ENCODE measurements around the gene FAXDC2.
"Not testable (repeated sequence)": the region's sequence is repeated elsewhere in the genome, so short reads cannot be mapped to it uniquely, and the experiment has no call there.

FAXDC2 gene

GRCh38 chr5:154830219-154830595, 20.2 kb downstream of the FAXDC2 start:
- no peak for DNase-seq (ENCODE audit: insufficient read length, low spot score)
- no peak for TF ChIP-seq CTCF (IDR thresholded peaks at IDR 0.05; ENCODE audit: insufficient read depth, missing control alignments)
- FAIRE-seq, result no peak

- TF ChIP-seq CTCF (IDR thresholded peaks at IDR 0.05; ENCODE audit: insufficient read depth, missing control alignments), result no peak
- FAIRE-seq, result no peak
- DNase-seq (ENCODE audit: insufficient read length, low spot score), result no peak
Measured at GRCh38 chr5:154829589-154830218, 20.7 kb downstream of the FAXDC2 start.

- DNase-seq (ENCODE audit: insufficient read length, low spot score) (no peak), FAIRE-seq (no peak)
- TF ChIP-seq CTCF (IDR thresholded peaks at IDR 0.05; ENCODE audit: insufficient read depth, missing control alignments), result no peak
Measured at GRCh38 chr5:154829181-154829588, 21.2 kb downstream of the FAXDC2 start.

GRCh38 chr5:154824070-154824469, 26.3 kb downstream of the FAXDC2 start:
- TF ChIP-seq CTCF (IDR thresholded peaks at IDR 0.05; ENCODE audit: insufficient read depth, missing control alignments), result no peak
- FAIRE-seq, result no peak

GRCh38 chr5:154823605-154824004, 26.8 kb downstream of the FAXDC2 start:
- no peak for DNase-seq (ENCODE audit: insufficient read length, low spot score)
- no peak for FAIRE-seq
- TF ChIP-seq CTCF (IDR thresholded peaks at IDR 0.05; ENCODE audit: insufficient read depth, missing control alignments), result no peak

More at GRCh38 chr5:154824070-154824469, 26.3 kb downstream of the FAXDC2 start:
- no peak for DNase-seq (ENCODE audit: insufficient read length, low spot score)

- not testable (repeated sequence) for DNase-seq (ENCODE audit: insufficient read length, low spot score); FAIRE-seq
Measured at GRCh38 chr5:154822896-154823295, 27.5 kb downstream of the FAXDC2 start.

GRCh38 chr5:154820383-154820782, 30.0 kb downstream of the FAXDC2 start:
- DNase-seq (ENCODE audit: insufficient read length, low spot score) (no peak), FAIRE-seq (no peak)
- TF ChIP-seq CTCF (IDR thresholded peaks at IDR 0.05; ENCODE audit: insufficient read depth, missing control alignments), result no peak

- no peak for TF ChIP-seq CTCF (IDR thresholded peaks at IDR 0.05; ENCODE audit: insufficient read depth, missing control alignments)
- no peak for FAIRE-seq
Measured at GRCh38 chr5:154819546-154819945, 30.9 kb downstream of the FAXDC2 start.

More at GRCh38 chr5:154819546-154819945, 30.9 kb downstream of the FAXDC2 start:
- no peak for DNase-seq (ENCODE audit: insufficient read length, low spot score)

All from D721Med (cell line).